GM12874 (cell line): Measurements from ENCODE around the gene ZFP36L2.

Source experiments
- CTCF ChIP-seq: IDR thresholded peaks from 2 replicates; pipeline ENCODE4 v1.5.1; 2011; ENCODE audit warnings: low read depth, mild to moderate bottlenecking, control low read depth, low read length, moderate library complexity; ENCODE audit not compliant: insufficient read depth

Gene ZFP36L2

GRCh38 chr2:43218702-43219382 lies 7.6 kb downstream of the ZFP36L2 start:
- no peak for TF ChIP-seq CTCF

- TF ChIP-seq CTCF = no peak
These were observed 8.2 kb downstream of the ZFP36L2 start for GRCh38 chr2:43218155-43218701.

GRCh38 chr2:43217228-43218154 lies 8.9 kb downstream of the ZFP36L2 start:
- TF ChIP-seq CTCF = no peak

GRCh38 chr2:43216629-43217028 lies 9.8 kb downstream of the ZFP36L2 start:
- TF ChIP-seq CTCF = no peak

- TF ChIP-seq CTCF = no peak
These were observed 10.6 kb downstream of the ZFP36L2 start for GRCh38 chr2:43215673-43216255.

GRCh38 chr2:43214253-43214652 lies 12.2 kb downstream of the ZFP36L2 start:
- no peak for TF ChIP-seq CTCF

- no peak for TF ChIP-seq CTCF
These were observed 13.5 kb downstream of the ZFP36L2 start for GRCh38 chr2:43212931-43213330.
